Astrocyte (in vitro differentiated cells and primary cell): Measurements from ENCODE around the gene TGFB2. TPM values are rescaled to one million over a fixed set of nuclear protein-coding genes. Genes with fewer than 3 reads are reported as not detected.
A peak's percentile ranks its signal among the peaks of the same experiment; 100 is the strongest.

Experiments used
- DNase-seq: peaks from one replicate; pipeline ENCODE4 v3.0.0-alpha.2; 2010; ENCODE audit warnings: low read depth
- FAIRE-seq: peaks from 2 replicates; lab custom pipeline; 2011; peaks lifted over from hg19 to GRCh38; lab: Jason Lieb, UNC
- H2AFZ ChIP-seq: 2 replicates; pipeline ENCODE4 v1.6.0; 2012; ENCODE audit warnings: low read depth, low read length, inconsistent platforms
- H3K27ac ChIP-seq: 2 replicates; pipeline ENCODE4 v1.5.1; 2011; ENCODE audit warnings: low read depth, low read length, inconsistent platforms
- H3K27me3 ChIP-seq: 2 replicates; pipeline ENCODE4 v1.6.0; 2011; ENCODE audit warnings: low read length, inconsistent platforms; ENCODE audit not compliant: insufficient read depth
- H3K36me3 ChIP-seq: 2 replicates; pipeline ENCODE4 v1.5.1; 2011; ENCODE audit warnings: low read length, inconsistent platforms; ENCODE audit not compliant: insufficient read depth
- H3K4me1 ChIP-seq: 2 replicates; pipeline ENCODE4 v1.5.1; 2011; ENCODE audit warnings: low read length, inconsistent platforms; ENCODE audit not compliant: insufficient read depth
- H3K4me2 ChIP-seq: 2 replicates; pipeline ENCODE4 v1.6.0; 2012; ENCODE audit warnings: low read length, inconsistent platforms
- H3K4me3 ChIP-seq: 2 replicates; pipeline ENCODE4 v1.5.1; 2011; ENCODE audit warnings: low read depth, mild to moderate bottlenecking, low read length, inconsistent platforms; ENCODE audit not compliant: insufficient read depth
- H3K79me2 ChIP-seq: 2 replicates; pipeline ENCODE4 v1.6.0; 2012; ENCODE audit warnings: mild to moderate bottlenecking, low read length, inconsistent platforms; ENCODE audit not compliant: insufficient read depth
- H3K9ac ChIP-seq: 2 replicates; pipeline ENCODE4 v1.6.0; 2012; ENCODE audit warnings: mild to moderate bottlenecking, low read length, inconsistent platforms
- H3K9me3 ChIP-seq: 2 replicates; pipeline ENCODE4 v1.5.1; 2012; ENCODE audit warnings: low read depth, mild to moderate bottlenecking, low read length, inconsistent platforms; ENCODE audit not compliant: insufficient read depth
- H4K20me1 ChIP-seq: 2 replicates; pipeline ENCODE4 v1.6.0; 2012; ENCODE audit warnings: low read length, inconsistent platforms; ENCODE audit not compliant: insufficient read depth
- H3K27ac Mint-ChIP-seq: one replicate; pipeline ENCODE4 v1.8.0; 2021; ENCODE audit warnings: mild to moderate bottlenecking, mixed read lengths; ENCODE audit not compliant: unreplicated experiment
- H3K27me3 Mint-ChIP-seq: one replicate; pipeline ENCODE4 v1.8.0; 2021; ENCODE audit warnings: low read depth, mixed read lengths; ENCODE audit not compliant: unreplicated experiment
- H3K36me3 Mint-ChIP-seq: one replicate; pipeline ENCODE4 v1.8.0; 2021; ENCODE audit warnings: low read depth, mixed read lengths; ENCODE audit not compliant: unreplicated experiment
- H3K4me1 Mint-ChIP-seq: one replicate; pipeline ENCODE4 v1.8.0; 2021; ENCODE audit warnings: low read depth, mixed read lengths; ENCODE audit not compliant: unreplicated experiment
- H3K4me3 Mint-ChIP-seq: one replicate; pipeline ENCODE4 v1.8.0; 2021; ENCODE audit warnings: mild to moderate bottlenecking, moderate library complexity, mixed read lengths; ENCODE audit not compliant: unreplicated experiment
- H3K9me3 Mint-ChIP-seq: one replicate; pipeline ENCODE4 v1.8.0; 2021; ENCODE audit warnings: mild to moderate bottlenecking, mixed read lengths; ENCODE audit not compliant: unreplicated experiment
- EZH2 ChIP-seq: IDR thresholded peaks from 2 replicates; pipeline ENCODE4 v1.6.1; 2012; ENCODE audit warnings: mild to moderate bottlenecking, low read length, inconsistent platforms; ENCODE audit not compliant: insufficient read depth
- total RNA-seq: library from RNA; stranded (reverse); gene quantifications from 2 replicates; pipeline ENCODE4 v1.2.1, GENCODE V29; 2021
- TF ChIP-seq, protein P1 (sequence below): IDR thresholded peaks from 2 replicates; pipeline ENCODE4 v1.5.1; 2011; ENCODE audit warnings: low read depth, mild to moderate bottlenecking, inconsistent platforms, low read length, moderate library complexity; ENCODE audit not compliant: insufficient read depth

The TGFB2 gene
- total RNA-seq, 1 donor from 2014 or later: 330 TPM

DNA sequence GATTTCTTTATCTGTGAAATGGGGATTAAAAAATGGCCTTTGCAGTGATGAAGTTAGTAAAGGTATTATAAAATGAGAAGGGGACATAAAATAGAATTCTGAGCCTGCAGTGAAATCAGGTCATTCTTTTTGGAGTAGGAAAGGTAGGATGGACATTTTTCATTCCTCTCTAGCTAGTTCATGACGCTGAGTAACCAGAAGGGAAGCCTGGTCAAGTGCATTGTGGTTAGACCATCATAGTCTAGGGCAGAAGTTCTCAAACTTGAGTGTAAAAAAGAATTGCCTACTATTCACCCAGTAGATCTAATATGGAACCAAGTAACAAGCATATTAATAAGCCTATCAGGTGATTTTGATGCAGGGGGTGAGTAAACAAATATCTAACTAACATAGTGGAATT lies 50.8 kb downstream of the TGFB2 start:
- Histone ChIP-seq H3K36me3 (peaks cover 4% of the 10 kb centered on the region), H4K20me1 (peaks cover 76% of the 10 kb centered on the region), H3K27ac (no peak overlapping the region), H3K4me2 (no peak overlapping the region), H3K9me3 (no peaks in the 10 kb centered on the region), H3K4me3 (no peak overlapping the region), H2AFZ (no peak overlapping the region), H3K79me2 (peaks cover 87% of the 10 kb centered on the region), H3K4me1 (peaks cover 19% of the 10 kb centered on the region), H3K27me3 (no peaks in the 10 kb centered on the region), H3K9ac (no peak overlapping the region)
- Mint-ChIP-seq H3K27ac (no peak overlapping the region), H3K36me3 (peaks cover 24% of the 10 kb centered on the region), H3K4me1 (peaks cover 51% of the 10 kb centered on the region), H3K9me3 (peaks cover 3% of the 10 kb centered on the region), H3K27me3 (no peaks in the 10 kb centered on the region), H3K4me3 (no peak overlapping the region)
- no peak for FAIRE-seq
- DNase-seq: peak; percentile 76
- TF ChIP-seq, protein P1, sequence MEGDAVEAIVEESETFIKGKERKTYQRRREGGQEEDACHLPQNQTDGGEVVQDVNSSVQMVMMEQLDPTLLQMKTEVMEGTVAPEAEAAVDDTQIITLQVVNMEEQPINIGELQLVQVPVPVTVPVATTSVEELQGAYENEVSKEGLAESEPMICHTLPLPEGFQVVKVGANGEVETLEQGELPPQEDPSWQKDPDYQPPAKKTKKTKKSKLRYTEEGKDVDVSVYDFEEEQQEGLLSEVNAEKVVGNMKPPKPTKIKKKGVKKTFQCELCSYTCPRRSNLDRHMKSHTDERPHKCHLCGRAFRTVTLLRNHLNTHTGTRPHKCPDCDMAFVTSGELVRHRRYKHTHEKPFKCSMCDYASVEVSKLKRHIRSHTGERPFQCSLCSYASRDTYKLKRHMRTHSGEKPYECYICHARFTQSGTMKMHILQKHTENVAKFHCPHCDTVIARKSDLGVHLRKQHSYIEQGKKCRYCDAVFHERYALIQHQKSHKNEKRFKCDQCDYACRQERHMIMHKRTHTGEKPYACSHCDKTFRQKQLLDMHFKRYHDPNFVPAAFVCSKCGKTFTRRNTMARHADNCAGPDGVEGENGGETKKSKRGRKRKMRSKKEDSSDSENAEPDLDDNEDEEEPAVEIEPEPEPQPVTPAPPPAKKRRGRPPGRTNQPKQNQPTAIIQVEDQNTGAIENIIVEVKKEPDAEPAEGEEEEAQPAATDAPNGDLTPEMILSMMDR: no peak
- TF ChIP-seq EZH2: no peak

DNA sequence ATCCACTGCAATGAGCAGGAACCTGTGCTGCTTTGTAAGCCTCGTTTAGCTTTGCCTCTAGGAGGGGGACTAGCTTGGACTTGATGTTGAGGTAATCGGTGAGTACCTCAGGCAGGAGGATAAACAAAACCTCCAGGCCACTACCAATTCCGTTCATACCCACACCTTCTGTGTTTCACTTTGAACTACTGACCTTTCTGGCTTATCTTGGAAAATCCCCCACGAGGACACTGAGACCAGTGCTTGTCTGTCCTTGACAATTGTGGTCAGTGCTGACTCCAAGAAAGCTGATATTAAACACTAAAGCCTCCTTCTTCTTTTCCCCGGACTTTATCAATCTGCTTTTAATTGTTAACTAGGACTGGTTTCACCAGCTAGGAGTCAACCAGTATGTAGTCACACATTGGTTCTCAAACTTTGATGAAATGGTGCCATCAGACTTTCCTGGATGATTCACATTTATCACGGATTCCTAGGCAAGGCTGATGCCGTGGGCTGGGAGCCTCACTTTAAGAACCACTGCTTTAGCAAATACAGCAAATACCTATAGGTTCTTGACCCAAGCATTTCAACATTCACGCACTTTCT lies 52.7 kb downstream of the TGFB2 start:
- Histone ChIP-seq H3K27me3 (no peaks in the 10 kb centered on the region), H3K9me3 (no peaks in the 10 kb centered on the region), H4K20me1 (peaks cover 77% of the 10 kb centered on the region), H3K79me2 (peaks cover 88% of the 10 kb centered on the region), H3K9ac (no peak overlapping the region), H3K4me3 (no peak overlapping the region), H3K27ac (no peak overlapping the region), H2AFZ (no peak overlapping the region), H3K36me3 (no peaks in the 10 kb centered on the region), H3K4me1 (peaks cover 15% of the 10 kb centered on the region), H3K4me2 (peak overlapping the region; percentile 12)
- peak; percentile 78 for DNase-seq
- TF ChIP-seq, protein P1: no peak
- TF ChIP-seq EZH2: no peak
- Mint-ChIP-seq H3K27ac (peak overlapping the region; percentile 67), H3K27me3 (no peaks in the 10 kb centered on the region), H3K9me3 (peaks cover 6% of the 10 kb centered on the region), H3K4me1 (peaks cover 60% of the 10 kb centered on the region), H3K36me3 (peaks cover 25% of the 10 kb centered on the region), H3K4me3 (no peak overlapping the region)
- FAIRE-seq: no peak

DNA sequence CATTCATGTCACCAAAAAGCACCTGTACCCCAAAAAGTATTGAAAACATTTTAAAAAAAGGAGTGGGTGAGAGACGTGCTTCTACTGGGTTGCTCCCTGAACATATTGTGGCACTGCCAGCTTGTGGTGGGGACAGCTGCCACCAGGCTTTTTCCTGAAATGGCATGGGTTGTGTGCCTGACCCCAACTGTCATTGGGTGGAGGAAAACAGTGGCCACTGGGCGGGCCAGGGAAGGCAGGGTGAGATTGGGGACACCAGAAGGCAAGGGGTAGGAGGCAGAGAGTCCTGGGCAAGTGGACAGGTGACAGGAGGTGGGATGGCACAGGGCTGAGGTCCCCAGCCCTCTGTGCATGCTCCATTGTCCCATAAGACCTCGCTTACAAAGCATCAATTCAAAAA lies 55.5 kb downstream of the TGFB2 start:
- TF ChIP-seq EZH2: no peak
- TF ChIP-seq, protein P1: no peak
- Histone ChIP-seq H2AFZ (no peak overlapping the region), H3K4me2 (no peak overlapping the region), H4K20me1 (peaks cover 77% of the 10 kb centered on the region), H3K4me3 (no peak overlapping the region), H3K9ac (no peak overlapping the region), H3K27me3 (no peaks in the 10 kb centered on the region), H3K27ac (no peak overlapping the region), H3K36me3 (peaks cover 9% of the 10 kb centered on the region), H3K4me1 (peaks cover 19% of the 10 kb centered on the region), H3K79me2 (peaks cover 87% of the 10 kb centered on the region), H3K9me3 (no peaks in the 10 kb centered on the region)
- no peak for DNase-seq
- peaks cover 43% of the 10 kb centered on the region for H3K36me3 Mint-ChIP-seq
- no peak overlapping the region for H3K4me3 Mint-ChIP-seq
- peaks cover 53% of the 10 kb centered on the region for H3K4me1 Mint-ChIP-seq
- no peaks in the 10 kb centered on the region for H3K27me3 Mint-ChIP-seq
- FAIRE-seq: no peak
- H3K27ac Mint-ChIP-seq: peak overlapping the region; percentile 55
- peaks cover 6% of the 10 kb centered on the region for H3K9me3 Mint-ChIP-seq
